Neural cell (in vitro differentiated cells): ENCODE results near the gene CPLX1.

Experiments
- EP300 ChIP-seq: fragments of 450-650 bp; conservative IDR thresholded peaks from 2 replicates; pipeline ENCODE4 v1.6.1; 2014; ENCODE audit warnings: antibody characterized with exemption, mild to moderate bottlenecking, moderate library complexity; ENCODE audit not compliant: poor library complexity, severe bottlenecking
- EZH2 ChIP-seq: fragments of 200-600, 300-800 bp; shearing (Covaris generic), sonication (generic); IDR thresholded peaks from 2 replicates; pipeline ENCODE4 v1.6.1; 2014; ENCODE audit warnings: antibody characterized with exemption, low read length, borderline replicate concordance, mild to moderate bottlenecking; ENCODE audit not compliant: insufficient read depth, poor library complexity, severe bottlenecking
- MXI1 ChIP-seq: fragments of 450-650 bp; conservative IDR thresholded peaks from 2 replicates; pipeline ENCODE4 v1.6.1; 2014; ENCODE audit warnings: antibody characterized with exemption, mild to moderate bottlenecking; ENCODE audit not compliant: poor library complexity, severe bottlenecking
- POLR2AphosphoS5 ChIP-seq: IDR thresholded peaks from 2 replicates; pipeline ENCODE4 v1.6.1; 2012
- RAD21 ChIP-seq: fragments of 450-650 bp; conservative IDR thresholded peaks from 2 replicates; pipeline ENCODE4 v1.6.1; 2014; ENCODE audit warnings: antibody characterized with exemption, mild to moderate bottlenecking, moderate library complexity
- SMC3 ChIP-seq: fragments of 450-650 bp; conservative IDR thresholded peaks from 2 replicates; pipeline ENCODE4 v1.6.1; 2014; ENCODE audit warnings: antibody characterized with exemption, mild to moderate bottlenecking, moderate library complexity; ENCODE audit not compliant: poor library complexity
- TAF1 ChIP-seq: IDR thresholded peaks from 2 replicates; pipeline ENCODE4 v1.6.1; 2012; ENCODE audit warnings: low read depth
- TF ChIP-seq, protein P1 (sequence below): fragments of 450-650 bp; IDR thresholded peaks from 2 replicates; pipeline ENCODE4 v1.5.1; 2014; ENCODE audit warnings: antibody characterized with exemption, mild to moderate bottlenecking, moderate library complexity; ENCODE audit not compliant: poor library complexity, severe bottlenecking
- TF ChIP-seq, protein P2 (sequence below): IDR thresholded peaks from 2 replicates; pipeline ENCODE4 v1.6.1; 2012; ENCODE audit warnings: borderline replicate concordance

GRCh38 chr4:823761-824460 is 2.0 kb downstream of the CPLX1 start:
- TF ChIP-seq, protein P1, sequence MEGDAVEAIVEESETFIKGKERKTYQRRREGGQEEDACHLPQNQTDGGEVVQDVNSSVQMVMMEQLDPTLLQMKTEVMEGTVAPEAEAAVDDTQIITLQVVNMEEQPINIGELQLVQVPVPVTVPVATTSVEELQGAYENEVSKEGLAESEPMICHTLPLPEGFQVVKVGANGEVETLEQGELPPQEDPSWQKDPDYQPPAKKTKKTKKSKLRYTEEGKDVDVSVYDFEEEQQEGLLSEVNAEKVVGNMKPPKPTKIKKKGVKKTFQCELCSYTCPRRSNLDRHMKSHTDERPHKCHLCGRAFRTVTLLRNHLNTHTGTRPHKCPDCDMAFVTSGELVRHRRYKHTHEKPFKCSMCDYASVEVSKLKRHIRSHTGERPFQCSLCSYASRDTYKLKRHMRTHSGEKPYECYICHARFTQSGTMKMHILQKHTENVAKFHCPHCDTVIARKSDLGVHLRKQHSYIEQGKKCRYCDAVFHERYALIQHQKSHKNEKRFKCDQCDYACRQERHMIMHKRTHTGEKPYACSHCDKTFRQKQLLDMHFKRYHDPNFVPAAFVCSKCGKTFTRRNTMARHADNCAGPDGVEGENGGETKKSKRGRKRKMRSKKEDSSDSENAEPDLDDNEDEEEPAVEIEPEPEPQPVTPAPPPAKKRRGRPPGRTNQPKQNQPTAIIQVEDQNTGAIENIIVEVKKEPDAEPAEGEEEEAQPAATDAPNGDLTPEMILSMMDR, result no peak
- TF ChIP-seq EP300 (no peak), EZH2 (no peak), RAD21 (no peak), SMC3 (no peak), POLR2AphosphoS5 (no peak), MXI1 (no peak), TAF1 (no peak)
- TF ChIP-seq, protein P2, sequence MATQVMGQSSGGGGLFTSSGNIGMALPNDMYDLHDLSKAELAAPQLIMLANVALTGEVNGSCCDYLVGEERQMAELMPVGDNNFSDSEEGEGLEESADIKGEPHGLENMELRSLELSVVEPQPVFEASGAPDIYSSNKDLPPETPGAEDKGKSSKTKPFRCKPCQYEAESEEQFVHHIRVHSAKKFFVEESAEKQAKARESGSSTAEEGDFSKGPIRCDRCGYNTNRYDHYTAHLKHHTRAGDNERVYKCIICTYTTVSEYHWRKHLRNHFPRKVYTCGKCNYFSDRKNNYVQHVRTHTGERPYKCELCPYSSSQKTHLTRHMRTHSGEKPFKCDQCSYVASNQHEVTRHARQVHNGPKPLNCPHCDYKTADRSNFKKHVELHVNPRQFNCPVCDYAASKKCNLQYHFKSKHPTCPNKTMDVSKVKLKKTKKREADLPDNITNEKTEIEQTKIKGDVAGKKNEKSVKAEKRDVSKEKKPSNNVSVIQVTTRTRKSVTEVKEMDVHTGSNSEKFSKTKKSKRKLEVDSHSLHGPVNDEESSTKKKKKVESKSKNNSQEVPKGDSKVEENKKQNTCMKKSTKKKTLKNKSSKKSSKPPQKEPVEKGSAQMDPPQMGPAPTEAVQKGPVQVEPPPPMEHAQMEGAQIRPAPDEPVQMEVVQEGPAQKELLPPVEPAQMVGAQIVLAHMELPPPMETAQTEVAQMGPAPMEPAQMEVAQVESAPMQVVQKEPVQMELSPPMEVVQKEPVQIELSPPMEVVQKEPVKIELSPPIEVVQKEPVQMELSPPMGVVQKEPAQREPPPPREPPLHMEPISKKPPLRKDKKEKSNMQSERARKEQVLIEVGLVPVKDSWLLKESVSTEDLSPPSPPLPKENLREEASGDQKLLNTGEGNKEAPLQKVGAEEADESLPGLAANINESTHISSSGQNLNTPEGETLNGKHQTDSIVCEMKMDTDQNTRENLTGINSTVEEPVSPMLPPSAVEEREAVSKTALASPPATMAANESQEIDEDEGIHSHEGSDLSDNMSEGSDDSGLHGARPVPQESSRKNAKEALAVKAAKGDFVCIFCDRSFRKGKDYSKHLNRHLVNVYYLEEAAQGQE, result no peak
